ENCODE data around the gene FOSL2. TPM values are rescaled to one million over a fixed set of nuclear protein-coding genes. Genes with fewer than 3 reads are reported as not detected.
A peak's percentile ranks its signal among the peaks of the same experiment; 100 is the strongest.

Gene FOSL2
- total RNA-seq, 3 donors from 2014 or later, result 106 to 116 (median 116) TPM

GRCh38 chr2:28403370-28403956, 10.8 kb downstream of the FOSL2 start:
- Histone ChIP-seq H3K36me3 (peaks cover 14% of the 10 kb centered on the region), H3K4me3 (no peak overlapping the region), H3K27ac (no peak overlapping the region), H3K4me1 (peaks cover 0 to 46% of the 10 kb centered on the region in 2 donors), H3K9me3 (no peaks in the 10 kb centered on the region), H3K27me3 (no peaks in the 10 kb centered on the region)
- intact Hi-C loops (cut with DNase I; ENCODE audit: low total_unique reads), result no loop called here
- no peak for TF ChIP-seq POLR2AphosphoS5 (IDR thresholded peaks at IDR 0.05)
- no peak for TF ChIP-seq CTCF (IDR thresholded peaks at IDR 0.05)
- TF ChIP-seq POLR2A (IDR thresholded peaks at IDR 0.05), result no peak
- peak in 1 of 2 donors; percentile 42 for DNase-seq (ENCODE audit: low spot score in 2 of 2)

DNA sequence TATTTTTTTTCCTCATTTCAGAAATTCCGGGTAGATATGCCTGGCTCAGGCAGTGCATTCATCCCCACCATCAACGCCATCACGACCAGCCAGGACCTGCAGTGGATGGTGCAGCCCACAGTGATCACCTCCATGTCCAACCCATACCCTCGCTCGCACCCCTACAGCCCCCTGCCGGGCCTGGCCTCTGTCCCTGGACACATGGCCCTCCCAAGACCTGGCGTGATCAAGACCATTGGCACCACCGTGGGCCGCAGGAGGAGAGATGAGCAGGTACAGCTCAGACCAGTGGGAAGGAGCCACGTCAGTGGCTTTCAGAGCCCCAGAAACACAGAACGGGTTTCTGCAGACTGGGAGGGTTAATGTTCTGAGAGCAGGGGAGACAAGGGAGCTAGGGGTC, 11.4 kb downstream of the FOSL2 start:
- no peak for TF ChIP-seq POLR2A (IDR thresholded peaks at IDR 0.05)
- no peak for TF ChIP-seq CTCF (IDR thresholded peaks at IDR 0.05)
- no peak for TF ChIP-seq POLR2AphosphoS5 (IDR thresholded peaks at IDR 0.05)
- intact Hi-C loops (cut with DNase I; ENCODE audit: low total_unique reads), result no loop called here
- Histone ChIP-seq H3K4me1 (peaks cover 0 to 40% of the 10 kb centered on the region in 2 donors), H3K4me3 (peak overlapping the region in 1 of 3 donors; percentile 29), H3K27me3 (no peaks in the 10 kb centered on the region), H3K27ac (peak overlapping the region; percentile 5 to 33), H3K9me3 (no peaks in the 10 kb centered on the region), H3K36me3 (peaks cover 20% of the 10 kb centered on the region)
- DNase-seq (ENCODE audit: low spot score in 2 of 2), result no peak

- H3K4me3 ChIP-seq, result no peak overlapping the region
- no peaks in the 10 kb centered on the region for H3K27me3 ChIP-seq
- peaks cover 0 to 26% of the 10 kb centered on the region in 2 donors for H3K4me1 ChIP-seq
- no peaks in the 10 kb centered on the region for H3K9me3 ChIP-seq
- intact Hi-C loops (cut with DNase I; ENCODE audit: low total_unique reads), result no loop called here
- DNase-seq (ENCODE audit: low spot score in 2 of 2), result no peak
- no peak for TF ChIP-seq POLR2A (IDR thresholded peaks at IDR 0.05)
- H3K36me3 ChIP-seq, result peaks cover 25% of the 10 kb centered on the region
- no peak overlapping the region for H3K27ac ChIP-seq
Measured at GRCh38 chr2:28405537-28405936, 12.9 kb downstream of the FOSL2 start.

DNA sequence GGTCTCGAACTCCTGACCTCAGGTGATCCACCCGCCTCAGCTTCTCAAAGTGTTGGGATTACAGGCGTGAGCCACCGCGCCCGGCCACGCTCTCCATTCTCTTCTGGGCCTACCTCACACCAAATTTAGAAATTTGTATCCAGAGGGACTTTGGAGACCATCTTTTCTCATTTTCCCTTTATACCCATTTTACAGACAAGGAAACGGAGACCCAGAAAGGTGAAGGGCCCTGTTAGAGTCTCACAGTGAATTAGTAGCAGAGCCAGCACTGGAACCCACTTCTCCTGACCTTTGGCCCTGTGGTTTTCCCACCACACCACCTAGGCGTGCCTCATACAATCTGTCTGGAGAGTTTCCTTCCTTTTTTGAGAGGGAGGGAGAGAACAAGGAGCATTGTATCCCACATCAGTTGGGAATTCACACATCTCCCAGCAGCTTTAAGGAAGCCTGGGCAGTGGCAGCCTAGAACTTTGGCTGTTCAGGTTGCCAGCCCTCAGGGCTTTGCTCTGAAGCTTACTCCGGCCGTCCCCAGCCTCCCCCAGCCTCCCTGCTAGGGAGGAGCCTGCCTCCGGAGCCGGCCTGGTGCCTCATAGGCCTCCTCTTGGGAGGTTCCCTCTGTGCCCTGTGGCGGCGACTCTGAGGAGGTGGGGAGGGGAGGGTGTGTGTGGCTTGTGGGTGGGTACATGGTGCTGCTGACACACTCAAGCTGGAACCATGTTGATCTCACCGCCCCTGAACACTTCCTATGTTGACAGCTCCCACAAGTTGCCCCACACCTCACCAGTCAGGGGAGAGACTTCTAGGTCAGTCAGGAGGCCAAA, 13.8 kb downstream of the FOSL2 start:
- Histone ChIP-seq H3K36me3 (peaks cover 25% of the 10 kb centered on the region), H3K9me3 (no peaks in the 10 kb centered on the region), H3K27ac (peak overlapping the region; percentile 65 to 72), H3K4me1 (peaks cover 0 to 17% of the 10 kb centered on the region in 2 donors), H3K4me3 (no peak overlapping the region), H3K27me3 (no peaks in the 10 kb centered on the region)
- no peak for TF ChIP-seq POLR2A (IDR thresholded peaks at IDR 0.05)
- no peak for TF ChIP-seq CTCF (IDR thresholded peaks at IDR 0.05)
- no peak for TF ChIP-seq POLR2AphosphoS5 (IDR thresholded peaks at IDR 0.05)
- DNase-seq (ENCODE audit: low spot score in 2 of 2), result peak in 1 of 2 donors; percentile 45
- intact Hi-C loops (cut with DNase I; ENCODE audit: low total_unique reads), result no loop called here

- no peak overlapping the region for H3K4me3 ChIP-seq
- H3K27me3 ChIP-seq, result no peaks in the 10 kb centered on the region
- peak overlapping the region; percentile 65 to 72 for H3K27ac ChIP-seq
- H3K4me1 ChIP-seq, result peaks cover 0 to 9% of the 10 kb centered on the region in 2 donors
- H3K36me3 ChIP-seq, result peaks cover 26% of the 10 kb centered on the region
- H3K9me3 ChIP-seq, result no peaks in the 10 kb centered on the region
- no peak for TF ChIP-seq CTCF (IDR thresholded peaks at IDR 0.05)
- no peak for TF ChIP-seq POLR2AphosphoS5 (IDR thresholded peaks at IDR 0.05)
- no peak for TF ChIP-seq POLR2A (IDR thresholded peaks at IDR 0.05)
- intact Hi-C loops (cut with DNase I; ENCODE audit: low total_unique reads), result no loop called here
- DNase-seq (ENCODE audit: low spot score in 2 of 2), result no peak
Measured at GRCh38 chr2:28407131-28407975, 14.7 kb downstream of the FOSL2 start.

Measured in breast epithelium (tissue), 4 donors.